Brain microvascular endothelial cell (primary cell): ENCODE results near the gene ASIC2.

Source experiments
- DNase-seq: peaks from one replicate; pipeline ENCODE4 v3.0.0-alpha.2; 2020
- H3K27ac ChIP-seq: fragments of 250-450 bp; sonication (Bioruptor Pico); 2 replicates; pipeline ENCODE4 v1.5.1; 2020; ENCODE audit warnings: mild to moderate bottlenecking, moderate library complexity
- H3K27me3 ChIP-seq: fragments of 250-450 bp; sonication (Bioruptor Pico); replicated peaks from 2 replicates; pipeline ENCODE4 v1.5.1; 2020; ENCODE audit warnings: mild to moderate bottlenecking
- H3K36me3 ChIP-seq: fragments of 250-450 bp; sonication (Bioruptor Pico); replicated peaks from 2 replicates; pipeline ENCODE4 v1.5.1; 2020; ENCODE audit warnings: mild to moderate bottlenecking
- H3K4me3 ChIP-seq: 2 replicates; pipeline ENCODE4 v1.5.1; 2011; ENCODE audit warnings: low read depth, mild to moderate bottlenecking, control low read depth, low read length, moderate library complexity
- CTCF ChIP-seq: IDR thresholded peaks from 2 replicates; pipeline ENCODE4 v1.5.1; 2011; ENCODE audit warnings: low read depth, mild to moderate bottlenecking, moderate library complexity, low read length, control low read depth, inconsistent platforms; ENCODE audit errors: missing control alignments
- in situ Hi-C: cut with HindIII; loops from 2 replicates; pipeline ENCODE4 v1.10.0; 2017; ENCODE audit warnings: low sequenced_read_pairs, low pct_ligation_motif_present

The ASIC2 gene

GRCh38 chr17:33220036-33220435, 73.1 kb downstream of the ASIC2 start:
- no peak overlapping the region for H3K27ac ChIP-seq

GRCh38 chr17:33218698-33219601, 74.1 kb downstream of the ASIC2 start:
- H3K27me3 ChIP-seq = no peaks in the 10 kb centered on the region
- in situ Hi-C loops = no loop called here
- DNase-seq = no peak
- H3K27ac ChIP-seq = no peak overlapping the region
- H3K4me3 ChIP-seq = no peak overlapping the region
- TF ChIP-seq CTCF = no peak
- H3K36me3 ChIP-seq = no peaks in the 10 kb centered on the region

More at GRCh38 chr17:33220036-33220435, 73.1 kb downstream of the ASIC2 start:
- TF ChIP-seq CTCF = no peak
- in situ Hi-C loops = no loop called here
- Histone ChIP-seq H3K4me3 (no peak overlapping the region), H3K27me3 (no peaks in the 10 kb centered on the region), H3K36me3 (no peaks in the 10 kb centered on the region)
- DNase-seq = no peak

- Histone ChIP-seq H3K27ac (no peak overlapping the region), H3K36me3 (no peaks in the 10 kb centered on the region), H3K4me3 (no peak overlapping the region), H3K27me3 (no peaks in the 10 kb centered on the region)
- TF ChIP-seq CTCF = no peak
- no peak for DNase-seq
- in situ Hi-C loops = no loop called here
Measured at GRCh38 chr17:33217891-33218290, 75.2 kb downstream of the ASIC2 start.

GRCh38 chr17:33214996-33215395, 78.1 kb downstream of the ASIC2 start:
- no peak for DNase-seq
- H3K27ac ChIP-seq = no peak overlapping the region
- in situ Hi-C loops = no loop called here
- no peak overlapping the region for H3K4me3 ChIP-seq
- H3K36me3 ChIP-seq = no peaks in the 10 kb centered on the region
- no peak for TF ChIP-seq CTCF
- no peaks in the 10 kb centered on the region for H3K27me3 ChIP-seq

- no peak for DNase-seq
- in situ Hi-C loops = no loop called here
- TF ChIP-seq CTCF = no peak
- H3K36me3 ChIP-seq = no peaks in the 10 kb centered on the region
- no peak overlapping the region for H3K4me3 ChIP-seq
- no peaks in the 10 kb centered on the region for H3K27me3 ChIP-seq
- H3K27ac ChIP-seq = no peak overlapping the region
Measured at GRCh38 chr17:33210285-33210684, 82.8 kb downstream of the ASIC2 start.
